GM21576 (cell line): ENCODE results near the gene ZBTB24.

Experiments used
- ATAC-seq: cut with Tn5 transposase; IDR thresholded peaks from one replicate; pipeline ENCODE4 v1.9.1; 2021; ENCODE audit warnings: mild to moderate bottlenecking, moderate library complexity; ENCODE audit not compliant: unreplicated experiment

Gene ZBTB24

GRCh38 chr6:109453594-109454495, 29.2 kb downstream of the ZBTB24 start:
- ATAC-seq: no peak

- ATAC-seq: no peak
Measured at GRCh38 chr6:109453156-109453555, 29.9 kb downstream of the ZBTB24 start.

GRCh38 chr6:109452181-109452580, 30.8 kb downstream of the ZBTB24 start:
- ATAC-seq: no peak

- no peak for ATAC-seq
Measured at GRCh38 chr6:109451376-109451775, 31.6 kb downstream of the ZBTB24 start.

- ATAC-seq: no peak
Measured at GRCh38 chr6:109450801-109451200, 32.2 kb downstream of the ZBTB24 start.

- ATAC-seq: no peak
Measured at GRCh38 chr6:109449795-109450673, 33.0 kb downstream of the ZBTB24 start.

GRCh38 chr6:109449064-109449794, 33.8 kb downstream of the ZBTB24 start:
- no peak for ATAC-seq

- no peak for ATAC-seq
Measured at GRCh38 chr6:109448615-109449014, 34.4 kb downstream of the ZBTB24 start.

GRCh38 chr6:109447878-109448555, 35.0 kb downstream of the ZBTB24 start:
- no peak for ATAC-seq

- ATAC-seq: no peak
Measured at GRCh38 chr6:109447087-109447486, 35.9 kb downstream of the ZBTB24 start.

- ATAC-seq: no peak
Measured at GRCh38 chr6:109446541-109446940, 36.5 kb downstream of the ZBTB24 start.

- ATAC-seq: no peak
Measured at GRCh38 chr6:109446072-109446471, 36.9 kb downstream of the ZBTB24 start.

GRCh38 chr6:109445382-109445781, 37.6 kb downstream of the ZBTB24 start:
- no peak for ATAC-seq

GRCh38 chr6:109443425-109443950, 39.5 kb downstream of the ZBTB24 start:
- ATAC-seq: no peak

GRCh38 chr6:109442393-109442924, 40.6 kb downstream of the ZBTB24 start:
- no peak for ATAC-seq

- ATAC-seq: peak; percentile 19
Measured at GRCh38 chr6:109441069-109441816, 41.8 kb downstream of the ZBTB24 start.

- peak; percentile 82 for ATAC-seq
Measured at GRCh38 chr6:109440331-109441068, 42.5 kb downstream of the ZBTB24 start, which contains the start of the genes PPIL6 and SMPD2. TSS of gene PPIL6 (minus strand) at chr6:109440628. CDS start at chr6:109440590, 38 bp downstream. TSS of gene SMPD2 (plus strand) at chr6:109440724. CDS start at chr6:109441122, 398 bp downstream.

- ATAC-seq: no peak
Measured at GRCh38 chr6:109436041-109436440, 47.0 kb downstream of the ZBTB24 start.
